ENCODE results near the gene GZMA.

Gene GZMA

DNA sequence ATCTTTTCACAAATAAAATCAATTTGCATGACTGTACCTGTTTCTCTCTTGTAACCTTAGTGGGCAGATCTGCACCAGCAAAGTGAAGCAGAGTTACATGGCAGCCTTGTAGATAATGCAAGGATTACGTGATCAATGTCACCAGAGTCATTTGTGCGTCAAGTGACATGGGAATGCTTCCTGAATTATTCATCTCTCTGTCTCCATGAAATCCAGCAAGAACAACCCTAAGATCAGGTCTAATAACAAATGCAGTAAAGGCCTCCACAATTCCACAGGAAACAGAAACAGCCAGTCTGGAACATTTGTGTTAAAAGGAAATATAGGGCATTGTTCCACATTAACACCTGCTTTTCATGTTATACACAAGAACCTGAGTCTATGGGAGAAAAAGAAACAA is 7.8 kb downstream of the GZMA start:
- DNase-seq, result no peak

DNA sequence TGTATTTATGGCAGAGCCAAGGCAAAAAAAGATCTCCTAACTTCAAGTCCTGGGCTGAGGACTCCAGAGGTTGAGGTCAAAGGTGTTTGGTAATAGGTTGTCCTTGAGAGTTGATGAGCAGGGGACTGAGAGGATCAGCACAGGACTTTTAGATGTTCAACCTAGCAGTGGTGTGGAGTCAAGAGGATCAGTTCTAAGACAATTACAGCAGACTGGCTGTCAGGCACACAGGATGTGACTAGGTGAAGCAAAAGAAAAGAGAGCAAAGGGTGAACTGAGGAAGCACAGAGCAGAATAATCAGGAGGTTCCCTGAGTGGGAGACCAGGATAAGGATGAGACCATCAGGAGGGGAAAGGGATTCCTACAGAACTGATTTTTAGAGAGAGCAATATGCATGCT is 10.9 kb downstream of the GZMA start:
- no peak for DNase-seq

DNA sequence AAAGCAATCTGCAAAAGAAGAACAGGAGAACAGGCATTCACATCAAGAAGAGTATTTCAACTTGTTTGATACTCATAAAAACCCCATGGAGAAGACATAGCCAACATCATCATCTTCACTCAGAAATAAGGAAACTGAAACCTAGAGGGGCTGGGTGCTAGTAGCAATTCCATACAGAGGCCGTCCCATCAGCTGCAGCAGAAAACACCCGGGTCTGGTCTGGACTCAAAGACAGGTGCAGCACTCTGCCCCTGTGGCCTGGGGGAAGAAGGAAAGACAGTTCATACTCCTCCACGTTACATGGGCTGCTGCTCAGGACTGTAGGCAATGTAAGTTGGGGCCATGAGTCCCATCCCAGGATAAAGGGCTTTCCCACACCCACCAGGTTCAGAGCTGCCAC is 11.6 kb downstream of the GZMA start:
- no peak for DNase-seq

DNA sequence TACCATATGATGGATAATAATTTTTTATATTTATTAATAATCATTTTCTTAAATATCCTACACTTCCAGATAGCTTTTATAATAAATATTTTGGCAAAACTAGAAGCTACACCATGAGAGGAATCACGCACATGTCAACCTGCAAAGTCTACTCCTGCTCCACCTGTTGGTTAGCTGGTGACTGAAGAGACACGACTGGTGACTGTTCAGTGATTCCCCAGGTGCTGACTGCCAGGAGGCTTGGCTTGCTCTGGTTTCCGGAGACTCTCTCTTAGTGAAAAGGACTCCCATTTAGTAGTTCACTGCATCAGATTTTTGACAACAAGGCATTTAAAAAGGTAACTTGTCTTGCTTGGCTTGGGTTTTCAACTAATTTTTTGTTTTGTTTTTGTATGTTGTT is 20.9 kb downstream of the GZMA start:
- DNase-seq, result no peak

DNA sequence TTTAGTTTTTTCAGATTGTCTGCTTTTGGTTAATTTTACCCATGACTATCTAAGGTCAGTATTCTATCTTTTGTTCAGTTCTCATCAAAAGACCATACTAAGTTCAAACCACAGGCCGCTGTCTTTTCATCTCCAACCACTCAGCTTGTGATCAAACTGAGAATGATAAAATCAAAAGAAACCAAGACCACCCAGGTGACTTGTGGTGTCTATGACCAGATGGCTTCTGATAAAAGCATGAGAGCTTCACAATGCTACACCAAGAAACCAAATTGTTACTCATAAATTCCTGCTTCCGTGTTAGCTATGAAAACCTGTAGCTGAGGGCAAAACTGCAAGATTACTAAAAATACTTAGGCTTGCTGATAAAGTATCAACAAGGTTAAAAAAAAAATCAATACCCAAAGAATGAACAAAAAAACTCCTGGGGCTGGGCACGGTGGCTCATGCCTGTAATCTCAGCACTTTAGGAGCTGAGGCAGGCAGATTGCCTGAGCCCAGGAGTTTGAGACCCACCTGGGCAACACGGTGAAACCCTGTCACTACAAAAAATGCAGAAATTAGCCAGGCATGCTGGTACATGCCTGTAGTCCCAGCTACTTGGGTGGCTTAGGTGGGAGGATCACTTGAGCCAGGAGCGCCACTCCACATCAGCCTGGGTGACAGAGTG is 31.7 kb downstream of the GZMA start:
- DNase-seq, result no peak

DNA sequence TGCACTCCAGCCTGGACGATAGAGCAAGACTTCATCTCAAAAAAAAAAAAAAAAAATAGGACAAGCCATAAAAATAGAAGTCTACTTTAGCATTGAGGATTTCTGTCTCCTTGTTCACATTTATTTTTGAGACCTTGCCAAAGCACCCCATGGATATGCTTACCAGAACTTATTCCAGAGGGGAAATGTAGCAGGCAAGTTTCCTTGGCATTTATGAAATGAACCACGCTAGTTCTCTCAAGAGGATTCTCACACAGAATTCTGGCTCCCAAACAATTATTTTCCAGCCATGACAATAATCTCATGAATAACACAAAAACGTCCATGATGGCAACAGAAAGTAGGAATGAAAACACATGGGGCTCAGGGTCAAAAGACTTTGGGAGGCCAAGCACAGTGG is 34.1 kb downstream of the GZMA start:
- no peak for DNase-seq

DNA sequence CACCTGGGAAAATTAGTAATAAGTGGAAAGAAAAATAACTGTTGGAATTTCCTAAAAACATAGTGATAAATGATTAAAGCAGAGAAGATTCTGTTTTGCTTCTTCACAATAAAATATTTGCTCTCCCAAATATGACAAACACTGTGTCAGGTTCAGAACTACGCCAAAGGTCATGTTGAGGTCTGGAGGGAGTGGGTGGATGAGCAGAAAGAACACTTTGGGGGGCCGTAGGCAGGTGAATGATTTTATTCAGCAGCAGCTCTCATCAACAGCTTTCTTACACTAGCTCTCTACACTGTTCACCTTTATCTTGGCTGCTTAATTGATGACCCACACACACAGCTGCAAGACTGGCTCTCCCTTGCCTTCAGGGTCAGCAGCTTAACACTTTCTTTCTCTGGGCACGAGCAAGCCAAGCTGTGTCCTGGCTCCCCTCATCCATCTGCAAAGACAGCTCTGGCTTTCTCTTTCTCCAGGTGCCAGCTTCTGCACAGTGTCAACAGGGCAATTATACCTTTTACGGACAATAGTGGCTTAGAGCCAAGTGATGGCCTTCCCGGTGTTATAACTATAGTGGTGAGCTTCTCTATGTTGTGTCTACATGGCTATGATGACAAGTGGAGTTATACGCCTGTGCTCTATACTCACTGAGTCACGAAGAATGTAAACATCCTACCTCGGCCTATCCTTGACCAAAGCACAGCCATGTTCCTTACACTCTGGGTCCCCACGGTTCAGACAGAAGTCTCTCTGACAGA is 38.6 kb downstream of the GZMA start:
- DNase-seq, result no peak

DNA sequence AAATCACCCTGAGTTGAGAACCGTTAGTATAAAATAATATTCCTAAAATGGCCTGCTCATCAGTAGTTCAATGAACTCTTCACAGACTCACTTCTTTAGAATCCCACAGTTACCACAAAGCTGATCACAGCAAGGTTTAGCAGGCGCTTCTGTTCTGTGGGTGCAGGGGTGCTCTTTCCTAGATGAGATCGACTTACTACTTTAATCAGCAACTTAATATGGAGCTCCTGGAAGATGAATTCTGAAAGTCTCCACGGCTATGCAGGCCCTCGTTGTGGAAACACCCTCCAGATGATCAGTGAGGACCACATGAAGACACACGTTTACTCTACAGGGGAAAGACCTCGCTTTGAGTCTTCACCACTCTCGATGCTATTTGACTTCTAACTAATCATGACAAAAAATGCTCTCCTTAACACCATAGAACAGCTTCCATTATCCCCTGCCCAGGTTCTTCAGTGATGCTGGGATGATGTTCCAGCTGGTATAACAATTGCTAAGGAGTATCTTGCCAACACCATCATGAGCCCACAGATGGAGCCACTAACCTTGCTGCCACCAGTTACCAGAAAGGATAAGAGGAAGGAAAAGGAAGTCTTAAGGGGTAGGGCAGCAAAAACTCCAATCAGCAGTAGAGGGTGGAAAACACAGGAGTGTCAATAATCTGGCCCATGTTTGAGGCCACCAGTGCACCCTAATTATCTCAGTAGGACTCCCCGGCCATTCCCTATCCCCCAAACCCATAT is 39.7 kb downstream of the GZMA start:
- DNase-seq, result no peak

DNA sequence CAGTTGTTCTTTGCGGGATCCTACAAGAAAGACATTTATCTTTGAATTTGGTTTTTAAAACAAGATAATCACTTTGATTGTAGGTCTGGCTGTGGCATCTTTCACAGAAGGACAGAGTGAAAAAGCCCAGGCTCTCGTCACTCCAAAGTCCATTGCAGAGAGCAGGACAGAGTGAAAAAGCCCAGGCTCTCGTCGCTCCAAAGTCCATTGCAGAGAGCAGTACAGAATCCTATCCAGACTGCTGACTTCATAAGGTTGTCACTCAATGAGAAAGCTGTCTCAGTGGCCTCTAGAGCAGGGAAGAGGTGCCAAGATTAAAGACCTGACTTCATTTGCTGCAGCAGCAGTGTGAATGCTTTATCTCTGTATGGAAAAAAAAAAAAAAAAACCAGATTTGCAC is 41.2 kb downstream of the GZMA start:
- no peak for DNase-seq

DNA sequence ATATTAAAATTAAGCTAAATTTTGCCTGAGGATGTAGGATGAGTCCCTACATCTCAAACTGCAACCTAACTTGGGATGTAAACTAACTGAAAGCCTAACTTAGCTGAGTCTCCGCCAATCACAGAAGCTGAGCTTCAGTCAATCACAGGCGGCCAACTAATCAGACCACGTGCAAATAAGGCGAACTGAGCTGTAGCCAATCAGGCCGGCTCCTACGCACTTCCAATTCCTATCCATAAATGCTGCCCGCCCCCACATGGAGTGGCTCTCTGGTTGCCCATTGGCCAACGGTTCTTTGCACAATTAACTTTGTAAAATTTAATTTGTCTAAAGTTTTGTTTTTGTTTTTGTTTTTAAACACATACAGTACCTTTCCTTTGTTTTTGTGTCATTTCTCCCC is 43.6 kb downstream of the GZMA start:
- no peak for DNase-seq

DNA sequence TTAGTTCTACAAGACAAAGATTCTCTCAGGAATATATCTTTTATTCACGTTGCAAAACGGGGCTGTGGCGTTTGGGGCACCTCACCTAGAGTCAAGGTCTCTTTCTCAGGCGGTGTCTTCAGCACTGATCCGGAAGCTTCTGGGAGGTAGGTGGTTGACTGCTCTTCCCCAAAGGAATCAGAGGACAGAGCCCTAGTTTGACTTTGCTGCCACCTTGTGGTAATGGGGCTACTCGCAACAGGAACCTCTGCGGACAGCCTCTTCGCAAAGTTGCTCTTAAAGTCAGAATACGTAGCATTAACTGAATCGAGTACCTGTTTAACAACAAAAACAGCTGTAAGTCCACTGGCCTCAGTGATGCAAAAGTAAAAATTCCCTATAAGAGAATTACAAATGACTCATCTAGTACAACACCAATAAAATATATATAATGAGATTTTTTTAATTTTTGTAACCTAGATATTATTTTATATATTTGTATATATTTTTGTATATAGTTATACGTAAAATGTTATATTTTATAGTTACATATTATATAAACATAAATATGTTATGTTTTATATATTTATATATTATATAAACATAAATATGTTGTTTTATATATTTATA is 44.2 kb downstream of the GZMA start:
- DNase-seq, result peak; percentile 86

DNA sequence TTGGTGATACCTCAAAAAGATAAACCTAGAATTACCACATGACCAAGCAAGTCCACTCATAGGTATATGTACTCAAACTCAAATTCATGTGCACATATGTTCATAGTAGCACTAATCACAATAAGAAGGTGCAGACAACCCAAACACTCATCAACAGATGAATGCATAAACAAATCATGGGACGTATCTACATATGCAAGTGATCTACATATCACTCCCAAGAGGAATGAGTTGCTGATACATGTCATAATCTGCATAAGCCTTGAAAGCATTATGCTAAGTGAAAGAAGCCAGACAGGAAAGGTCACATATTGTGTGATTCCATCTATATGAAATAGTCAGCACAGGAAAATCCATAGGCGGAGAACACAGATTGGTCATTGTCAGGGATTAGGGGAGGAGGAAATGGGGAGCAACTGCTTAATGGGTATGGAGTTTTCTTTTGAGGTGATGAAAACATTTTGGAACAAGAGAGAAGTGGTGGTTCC is 46.9 kb downstream of the GZMA start:
- DNase-seq, result no peak

DNA sequence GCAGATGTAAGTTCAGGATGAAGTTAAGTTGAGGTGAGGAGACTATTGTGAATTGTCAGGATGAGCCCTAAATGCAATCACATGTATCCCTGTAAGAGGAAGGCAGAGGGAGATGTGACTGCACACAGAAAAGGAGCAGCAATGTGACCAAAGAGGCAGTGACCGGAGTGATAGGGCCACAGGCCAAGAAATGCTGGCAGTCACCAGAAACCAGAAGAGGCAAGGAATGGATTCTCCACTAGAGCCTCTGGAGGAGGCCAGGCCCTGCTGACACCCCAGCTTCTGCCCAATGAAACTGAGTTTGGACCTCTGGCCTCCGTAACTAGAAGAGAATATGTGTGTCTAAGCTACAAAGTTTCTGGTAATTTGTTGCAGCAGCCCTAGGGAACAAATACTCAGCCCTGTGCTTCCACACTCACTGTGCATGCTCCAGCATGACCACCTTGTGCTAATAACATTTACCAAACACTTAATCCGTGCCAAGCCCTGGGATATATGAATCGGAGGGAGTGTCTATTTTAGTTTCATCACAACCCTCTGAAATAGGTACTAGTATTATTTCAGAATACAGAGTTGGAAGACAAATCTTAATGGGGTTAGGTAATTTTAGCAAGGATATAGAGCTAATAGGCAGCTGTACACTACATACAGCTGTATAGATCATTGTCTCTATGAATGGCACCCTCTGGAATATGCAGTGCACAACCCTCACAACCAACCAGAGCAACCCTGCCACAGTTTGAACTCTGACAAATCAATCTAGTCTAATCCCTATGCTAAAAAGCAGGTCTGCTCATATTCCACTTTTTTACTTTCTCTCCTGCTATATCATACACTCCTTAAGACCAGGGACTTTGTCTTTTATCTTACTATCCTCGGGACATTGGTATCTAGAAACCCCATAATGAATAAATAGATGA is 49.7 kb downstream of the GZMA start:
- no peak for DNase-seq

DNA sequence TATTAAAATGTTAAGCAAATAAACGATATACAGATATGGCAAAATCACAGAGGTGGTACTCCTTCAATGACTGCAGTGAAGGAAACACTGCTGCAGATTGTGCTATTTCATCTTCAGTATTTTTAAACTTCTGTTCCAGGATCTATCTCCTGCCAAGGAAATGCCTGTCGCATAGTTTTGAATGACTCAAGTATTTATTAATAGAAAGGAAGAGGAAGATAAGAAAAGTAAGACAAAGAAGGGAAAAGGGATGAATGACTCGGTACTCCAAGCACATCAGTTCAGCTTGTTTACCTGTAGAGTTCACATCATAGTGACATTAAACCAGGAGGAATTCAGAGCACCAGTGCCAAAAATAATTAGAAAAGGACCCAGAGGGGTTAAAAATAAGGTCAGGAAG is 52.4 kb downstream of the GZMA start:
- no peak for DNase-seq

Data from femur (tissue), 1 donor.